ENCODE results near the gene PTPRG.

DNA sequence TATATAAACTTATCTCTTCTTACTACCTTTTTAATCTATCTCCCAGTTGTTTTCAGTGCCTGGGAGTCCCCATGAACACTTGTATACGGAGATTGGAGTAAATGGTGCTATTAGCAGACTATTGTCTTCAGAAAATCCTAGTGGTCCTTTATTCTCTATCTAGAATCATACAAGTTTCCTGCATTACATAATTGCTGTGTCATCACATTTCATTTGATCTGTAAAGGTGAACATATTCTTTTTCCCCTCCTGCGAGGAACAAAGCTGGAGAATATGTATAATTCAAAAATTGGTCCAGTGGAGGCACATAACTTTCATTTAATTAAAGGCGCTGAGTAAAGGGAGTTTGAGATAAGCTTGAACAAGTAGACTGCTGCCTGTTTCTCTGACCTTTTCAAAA is 487.2 kb downstream of the PTPRG start:
- TF ChIP-seq CTCF (IDR thresholded peaks at IDR 0.05 in 4 of 5, conservative IDR thresholded peaks at IDR 0.05 in 1 of 5) (no peak), POLR2A (IDR thresholded peaks at IDR 0.05) (no peak)
